WERI-Rb-1 (cell line): ENCODE measurements around the gene AMPH.

ENCODE experiments used
- DNase-seq: peaks from one replicate; pipeline ENCODE4 v3.0.0-alpha.2; 2020
- H3K27ac ChIP-seq: fragments of 250-450 bp; sonication (Bioruptor Pico); 2 replicates; pipeline ENCODE4 v1.5.1; 2020; ENCODE audit warnings: mild to moderate bottlenecking, moderate library complexity
- H3K27me3 ChIP-seq: fragments of 250-450 bp; sonication (Bioruptor Pico); 2 replicates; pipeline ENCODE4 v1.5.1; 2021; ENCODE audit warnings: mild to moderate bottlenecking, low read depth, moderate library complexity; ENCODE audit not compliant: insufficient read depth, severe bottlenecking
- H3K36me3 ChIP-seq: fragments of 250-450 bp; sonication (Bioruptor Pico); 2 replicates; pipeline ENCODE4 v1.5.1; 2020; ENCODE audit warnings: mild to moderate bottlenecking, moderate library complexity
- H3K4me3 ChIP-seq: 2 replicates; pipeline ENCODE4 v1.5.1; 2011; ENCODE audit warnings: low read depth, mild to moderate bottlenecking, control low read depth, low read length
- H3K9me3 ChIP-seq: fragments of 250-450 bp; sonication (Bioruptor Pico); 2 replicates; pipeline ENCODE4 v1.5.1; 2021; ENCODE audit warnings: mild to moderate bottlenecking, moderate library complexity; ENCODE audit not compliant: severe bottlenecking
- TF ChIP-seq, protein P1 (sequence below): IDR thresholded peaks from 2 replicates; pipeline ENCODE4 v1.5.1; 2011; ENCODE audit warnings: low read depth, mild to moderate bottlenecking, control low read depth, inconsistent platforms, low read length

The AMPH gene

DNA sequence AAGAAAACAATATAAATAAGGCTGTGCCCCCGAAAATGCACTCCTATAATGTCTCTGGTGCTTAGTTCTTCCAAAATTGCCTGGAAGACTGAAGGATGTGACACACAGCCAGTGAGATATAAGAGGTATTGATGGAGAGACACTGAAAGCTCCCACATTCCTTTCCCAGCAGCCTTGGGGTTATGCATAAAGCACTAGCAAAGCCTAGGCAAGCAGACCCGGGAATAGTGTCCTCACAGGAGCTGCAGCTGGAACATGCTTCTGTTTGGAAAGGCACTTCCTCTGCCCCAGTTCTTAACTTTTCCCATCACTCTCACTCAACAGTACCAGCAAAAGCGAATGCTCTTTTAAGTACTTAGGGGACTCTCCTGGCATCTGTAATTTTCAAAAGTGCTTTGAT lies 178.0 kb downstream of the AMPH start:
- TF ChIP-seq, protein P1, sequence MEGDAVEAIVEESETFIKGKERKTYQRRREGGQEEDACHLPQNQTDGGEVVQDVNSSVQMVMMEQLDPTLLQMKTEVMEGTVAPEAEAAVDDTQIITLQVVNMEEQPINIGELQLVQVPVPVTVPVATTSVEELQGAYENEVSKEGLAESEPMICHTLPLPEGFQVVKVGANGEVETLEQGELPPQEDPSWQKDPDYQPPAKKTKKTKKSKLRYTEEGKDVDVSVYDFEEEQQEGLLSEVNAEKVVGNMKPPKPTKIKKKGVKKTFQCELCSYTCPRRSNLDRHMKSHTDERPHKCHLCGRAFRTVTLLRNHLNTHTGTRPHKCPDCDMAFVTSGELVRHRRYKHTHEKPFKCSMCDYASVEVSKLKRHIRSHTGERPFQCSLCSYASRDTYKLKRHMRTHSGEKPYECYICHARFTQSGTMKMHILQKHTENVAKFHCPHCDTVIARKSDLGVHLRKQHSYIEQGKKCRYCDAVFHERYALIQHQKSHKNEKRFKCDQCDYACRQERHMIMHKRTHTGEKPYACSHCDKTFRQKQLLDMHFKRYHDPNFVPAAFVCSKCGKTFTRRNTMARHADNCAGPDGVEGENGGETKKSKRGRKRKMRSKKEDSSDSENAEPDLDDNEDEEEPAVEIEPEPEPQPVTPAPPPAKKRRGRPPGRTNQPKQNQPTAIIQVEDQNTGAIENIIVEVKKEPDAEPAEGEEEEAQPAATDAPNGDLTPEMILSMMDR, result no peak
- Histone ChIP-seq H3K36me3 (no peaks in the 10 kb centered on the region), H3K9me3 (no peaks in the 10 kb centered on the region), H3K27ac (no peak overlapping the region), H3K27me3 (no peaks in the 10 kb centered on the region), H3K4me3 (no peak overlapping the region)
- no peak for DNase-seq

DNA sequence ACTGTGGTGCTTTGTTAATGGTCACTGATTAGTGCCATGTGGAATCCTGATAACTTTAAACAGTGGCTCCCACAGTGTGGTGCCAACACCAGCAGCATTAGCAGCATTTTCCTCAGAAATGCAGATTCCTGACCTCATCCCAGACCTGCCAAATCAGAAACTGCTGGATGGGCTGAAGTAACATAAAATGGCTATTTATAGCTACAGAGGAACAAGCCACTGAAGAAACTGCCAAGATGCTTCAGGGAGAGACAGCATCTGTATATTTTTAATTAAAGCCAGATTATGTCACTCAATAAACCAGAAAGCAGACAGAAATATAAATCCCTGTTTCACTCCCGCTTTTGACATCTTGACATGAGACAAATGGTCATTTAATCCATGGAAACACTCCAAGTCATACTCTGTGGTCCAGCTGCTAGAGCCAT lies 178.5 kb downstream of the AMPH start:
- Histone ChIP-seq H3K36me3 (no peaks in the 10 kb centered on the region), H3K9me3 (no peaks in the 10 kb centered on the region), H3K27ac (no peak overlapping the region), H3K4me3 (no peak overlapping the region), H3K27me3 (no peaks in the 10 kb centered on the region)
- no peak for DNase-seq
- TF ChIP-seq, protein P1, result no peak

DNA sequence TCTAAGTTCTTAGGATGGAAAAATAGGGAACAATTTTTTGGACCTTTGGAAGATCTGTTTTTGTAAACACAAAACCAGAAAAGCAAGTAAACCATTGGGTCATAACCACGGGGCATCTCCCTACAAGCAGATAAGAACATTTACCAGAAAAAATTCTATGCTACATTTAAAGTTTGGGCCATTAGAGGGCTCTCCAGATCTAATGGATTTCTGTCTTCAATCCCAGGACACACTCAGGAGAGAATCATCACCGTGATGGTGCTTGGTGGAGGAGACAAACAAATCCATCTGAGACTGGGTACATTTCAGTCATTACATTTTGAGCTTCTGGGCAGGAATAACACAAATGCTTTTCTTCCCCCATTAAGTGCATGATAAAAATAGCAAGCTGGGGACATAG lies 179.3 kb downstream of the AMPH start:
- H3K27me3 ChIP-seq, result no peaks in the 10 kb centered on the region
- DNase-seq, result no peak

DNA sequence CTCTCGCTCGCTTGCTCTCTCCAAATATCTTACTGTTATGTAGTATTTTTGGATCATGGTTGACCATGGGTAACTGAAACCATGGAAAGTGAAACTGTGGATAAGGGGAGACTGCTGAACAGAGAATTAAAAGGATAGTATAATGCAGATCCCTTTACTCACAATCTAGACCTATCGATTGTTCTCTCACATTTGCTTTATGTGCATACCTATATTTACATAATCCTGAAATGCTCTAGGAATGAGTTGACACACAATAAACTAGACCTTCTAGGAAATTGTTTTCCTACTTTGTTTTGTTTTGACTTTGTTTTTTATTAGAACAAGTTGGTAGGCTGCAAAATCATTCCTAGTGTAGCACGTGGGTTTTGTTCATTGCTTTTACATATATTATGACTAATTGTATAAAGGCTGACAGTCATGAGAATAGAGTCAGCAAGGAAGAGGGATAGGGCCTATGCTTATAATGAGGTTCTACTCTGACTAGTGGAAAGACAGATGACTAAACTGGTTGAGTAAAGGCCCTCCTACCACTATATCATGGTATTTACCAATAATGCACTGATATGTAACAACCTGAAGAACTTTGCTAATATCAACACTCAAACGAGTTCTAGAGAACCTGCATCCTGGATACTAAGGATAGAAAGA lies 182.5 kb downstream of the AMPH start:
- TF ChIP-seq, protein P1, result no peak

More for the DNA sequence above, 179.3 kb downstream of the AMPH start:
- Histone ChIP-seq H3K9me3 (no peaks in the 10 kb centered on the region), H3K27ac (no peak overlapping the region), H3K4me3 (no peak overlapping the region), H3K36me3 (no peaks in the 10 kb centered on the region)
- TF ChIP-seq, protein P1, result peak; percentile 29

DNA sequence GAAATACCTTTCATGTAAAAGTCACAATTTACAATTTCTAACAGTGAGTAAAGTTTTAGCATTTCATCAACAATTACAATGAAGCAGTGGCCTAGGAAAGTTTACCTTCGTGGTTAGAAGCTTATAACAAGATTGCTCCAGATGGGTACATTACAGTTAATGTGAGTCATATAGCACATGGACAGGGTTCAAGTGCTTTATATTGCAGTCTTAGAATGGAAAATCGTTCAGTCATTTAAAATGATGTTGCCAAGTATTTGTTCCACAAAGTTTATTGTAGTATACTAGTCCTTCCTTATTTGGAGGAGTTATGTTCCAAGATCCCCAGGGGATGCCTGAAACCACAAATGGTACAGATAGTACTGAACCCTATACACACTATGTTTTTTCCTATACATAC lies 183.1 kb downstream of the AMPH start:
- Histone ChIP-seq H3K27ac (no peak overlapping the region), H3K27me3 (no peaks in the 10 kb centered on the region), H3K36me3 (no peaks in the 10 kb centered on the region), H3K4me3 (no peak overlapping the region), H3K9me3 (no peaks in the 10 kb centered on the region)
- no peak for DNase-seq
- TF ChIP-seq, protein P1, result no peak

More for the DNA sequence above, 182.5 kb downstream of the AMPH start:
- H3K27me3 ChIP-seq, result no peaks in the 10 kb centered on the region
- no peaks in the 10 kb centered on the region for H3K9me3 ChIP-seq
- no peak for DNase-seq
- H3K4me3 ChIP-seq, result no peak overlapping the region
- H3K27ac ChIP-seq, result no peak overlapping the region
- no peaks in the 10 kb centered on the region for H3K36me3 ChIP-seq

DNA sequence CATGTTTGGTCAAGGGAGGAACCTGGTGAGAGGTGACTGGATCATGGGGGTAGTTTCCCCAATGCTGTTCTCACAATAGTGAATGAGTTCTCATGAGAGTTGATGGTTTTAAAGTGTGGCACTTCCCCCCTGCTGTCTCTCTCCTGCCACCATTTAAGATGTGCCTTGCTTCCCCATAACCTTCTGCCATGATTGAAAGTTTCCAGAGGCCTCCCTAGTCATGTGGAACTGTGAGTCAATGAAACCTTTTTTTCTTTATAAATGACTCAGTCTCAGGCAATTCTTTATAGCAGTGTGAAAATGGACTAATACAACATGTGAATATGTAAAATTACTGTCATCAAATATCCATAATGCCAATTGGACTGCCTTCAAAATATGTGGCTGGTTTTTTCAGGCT lies 192.2 kb downstream of the AMPH start:
- H3K27me3 ChIP-seq, result no peaks in the 10 kb centered on the region
- no peaks in the 10 kb centered on the region for H3K9me3 ChIP-seq
- TF ChIP-seq, protein P1, result no peak
- H3K36me3 ChIP-seq, result peaks cover 8% of the 10 kb centered on the region
- DNase-seq, result no peak
- H3K4me3 ChIP-seq, result no peak overlapping the region
- H3K27ac ChIP-seq, result no peak overlapping the region
